ENCODE results near the gene DCAF10. TPM values are rescaled to one million over a fixed set of nuclear protein-coding genes. Genes with fewer than 3 reads are reported as not detected.

DCAF10 gene
- total and polyA plus RNA-seq, 2 donors from 2014 or later, result 10.6 to 28.5 TPM

DNA sequence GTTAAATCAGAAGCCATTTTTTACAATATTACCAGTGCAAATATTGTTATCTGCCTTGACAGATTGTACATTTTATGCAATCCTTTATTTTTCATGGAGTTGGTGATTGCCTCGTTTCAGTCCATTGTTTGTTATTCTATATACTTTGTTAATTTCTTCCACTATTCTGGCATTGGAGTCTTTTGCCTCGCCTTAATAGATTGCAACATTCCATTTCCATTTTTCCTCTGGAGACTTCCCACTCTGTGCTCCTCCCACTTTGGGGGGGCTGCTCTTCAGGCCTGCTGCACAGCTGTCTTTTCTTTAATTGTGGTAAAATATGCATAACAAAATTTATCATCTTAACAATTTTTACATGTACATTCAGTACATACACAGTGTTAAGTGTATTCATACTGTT is 4.4 kb upstream of the DCAF10 start:
- H3K27ac ChIP-seq (ENCODE audit: low read depth in 2 of 2, low read length in 2 of 2), result no peak overlapping the region
- H3K4me1 ChIP-seq (ENCODE audit: control insufficient read depth in 2 of 3, insufficient read depth in 2 of 3, low read depth in 1 of 3, low read length in 3 of 3), result peaks cover 0 to 4% (median 0%) of the 10 kb centered on the region in 3 donors
- DNase-seq, result no peak
- TF ChIP-seq, protein P1, sequence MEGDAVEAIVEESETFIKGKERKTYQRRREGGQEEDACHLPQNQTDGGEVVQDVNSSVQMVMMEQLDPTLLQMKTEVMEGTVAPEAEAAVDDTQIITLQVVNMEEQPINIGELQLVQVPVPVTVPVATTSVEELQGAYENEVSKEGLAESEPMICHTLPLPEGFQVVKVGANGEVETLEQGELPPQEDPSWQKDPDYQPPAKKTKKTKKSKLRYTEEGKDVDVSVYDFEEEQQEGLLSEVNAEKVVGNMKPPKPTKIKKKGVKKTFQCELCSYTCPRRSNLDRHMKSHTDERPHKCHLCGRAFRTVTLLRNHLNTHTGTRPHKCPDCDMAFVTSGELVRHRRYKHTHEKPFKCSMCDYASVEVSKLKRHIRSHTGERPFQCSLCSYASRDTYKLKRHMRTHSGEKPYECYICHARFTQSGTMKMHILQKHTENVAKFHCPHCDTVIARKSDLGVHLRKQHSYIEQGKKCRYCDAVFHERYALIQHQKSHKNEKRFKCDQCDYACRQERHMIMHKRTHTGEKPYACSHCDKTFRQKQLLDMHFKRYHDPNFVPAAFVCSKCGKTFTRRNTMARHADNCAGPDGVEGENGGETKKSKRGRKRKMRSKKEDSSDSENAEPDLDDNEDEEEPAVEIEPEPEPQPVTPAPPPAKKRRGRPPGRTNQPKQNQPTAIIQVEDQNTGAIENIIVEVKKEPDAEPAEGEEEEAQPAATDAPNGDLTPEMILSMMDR (IDR thresholded peaks at IDR 0.05; ENCODE audit: borderline replicate concordance, extremely low read depth, insufficient read depth), result no peak
- H3K36me3 ChIP-seq (ENCODE audit: control insufficient read depth in 2 of 3, insufficient read depth in 3 of 3, low read length in 3 of 3), result no peaks in the 10 kb centered on the region
- FAIRE-seq, result no peak
- no peaks in the 10 kb centered on the region for H3K9me3 ChIP-seq (ENCODE audit: control insufficient read depth in 2 of 3, insufficient read depth in 1 of 3, low read length in 3 of 3)
- intact Hi-C loops (cut with DNase I), result no loop called here
- H3K27me3 ChIP-seq (ENCODE audit: control insufficient read depth, insufficient read depth, low read length), result no peaks in the 10 kb centered on the region
- H3K9ac ChIP-seq (ENCODE audit: low read length in 3 of 3), result no peak overlapping the region
- H3K4me3 ChIP-seq (ENCODE audit: low read length in 3 of 3), result no peak overlapping the region

DNA sequence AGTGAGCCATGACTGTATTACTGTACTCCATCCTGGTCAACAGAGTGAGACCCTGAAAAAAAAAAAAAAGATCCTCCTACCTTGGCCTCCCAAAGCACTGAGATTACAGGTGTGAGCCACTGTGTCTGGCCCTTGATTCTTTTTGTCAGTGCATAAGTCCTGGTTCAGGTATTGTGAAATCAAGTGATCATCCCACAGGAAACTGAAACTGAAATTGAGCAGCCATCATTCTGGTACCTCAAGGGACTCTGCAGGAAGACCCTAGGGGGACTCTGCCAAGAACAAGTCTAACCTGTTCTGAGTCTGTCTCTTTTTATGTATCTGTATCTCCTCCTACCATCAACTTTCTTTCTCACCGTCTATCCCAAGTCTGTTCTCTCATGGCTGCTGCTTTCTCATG is 1.9 kb upstream of the DCAF10 start:
- no peak overlapping the region for H3K4me3 ChIP-seq (ENCODE audit: low read length in 3 of 3)
- peaks cover 0 to 12% (median 4%) of the 10 kb centered on the region in 3 donors for H3K4me1 ChIP-seq (ENCODE audit: control insufficient read depth in 2 of 3, insufficient read depth in 2 of 3, low read depth in 1 of 3, low read length in 3 of 3)
- H3K27ac ChIP-seq (ENCODE audit: low read depth in 2 of 2, low read length in 2 of 2), result no peak overlapping the region
- TF ChIP-seq, protein P1 (IDR thresholded peaks at IDR 0.05; ENCODE audit: borderline replicate concordance, extremely low read depth, insufficient read depth), result no peak
- DNase-seq (no peak), FAIRE-seq (no peak)
- H3K36me3 ChIP-seq (ENCODE audit: control insufficient read depth in 2 of 3, insufficient read depth in 3 of 3, low read length in 3 of 3), result no peaks in the 10 kb centered on the region
- H3K9ac ChIP-seq (ENCODE audit: low read length in 3 of 3), result no peak overlapping the region
- intact Hi-C loops (cut with DNase I), result no loop called here
- H3K27me3 ChIP-seq (ENCODE audit: control insufficient read depth, insufficient read depth, low read length), result no peaks in the 10 kb centered on the region
- H3K9me3 ChIP-seq (ENCODE audit: control insufficient read depth in 2 of 3, insufficient read depth in 1 of 3, low read length in 3 of 3), result no peaks in the 10 kb centered on the region

DNA sequence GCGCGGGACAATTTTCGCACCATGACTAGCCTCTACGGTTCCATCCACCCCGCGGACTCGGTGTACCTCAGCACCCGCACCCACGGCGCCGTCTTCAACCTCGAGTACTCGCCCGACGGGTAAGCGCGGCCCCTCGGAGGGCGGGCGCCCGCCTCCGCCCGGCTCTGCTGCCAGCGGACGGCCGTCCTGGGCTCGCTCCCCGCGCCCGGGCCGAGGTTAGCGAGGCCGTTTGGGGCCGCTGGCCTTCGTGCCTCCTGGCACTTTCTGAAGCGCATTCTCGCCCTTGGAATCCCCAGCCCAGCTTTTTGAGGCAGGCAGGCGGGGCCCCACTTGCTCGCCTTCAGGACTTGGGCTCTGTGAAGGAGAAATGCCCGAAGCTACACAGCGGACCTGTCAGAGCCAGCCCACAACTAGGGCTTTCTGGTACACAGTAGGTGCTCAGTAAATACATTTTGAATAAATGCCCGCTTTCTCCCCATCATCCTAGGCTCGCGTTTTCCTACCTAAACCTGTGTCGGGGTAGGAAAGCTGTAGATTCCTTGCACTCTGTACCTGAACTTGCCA is 772 bp downstream of the DCAF10 start:
- Histone ChIP-seq H3K36me3 (ENCODE audit: control insufficient read depth in 2 of 3, insufficient read depth in 3 of 3, low read length in 3 of 3) (no peaks in the 10 kb centered on the region), H3K4me3 (ENCODE audit: low read length in 3 of 3) (peak overlapping the region; percentile 64 to 94 (median 90)), H3K9ac (ENCODE audit: low read length in 3 of 3) (peak overlapping the region; percentile 37 to 85 (median 81)), H3K4me1 (ENCODE audit: control insufficient read depth in 2 of 3, insufficient read depth in 2 of 3, low read depth in 1 of 3, low read length in 3 of 3) (peaks cover 0 to 12% (median 4%) of the 10 kb centered on the region in 3 donors), H3K27me3 (ENCODE audit: control insufficient read depth, insufficient read depth, low read length) (no peaks in the 10 kb centered on the region), H3K9me3 (ENCODE audit: control insufficient read depth in 2 of 3, insufficient read depth in 1 of 3, low read length in 3 of 3) (no peaks in the 10 kb centered on the region), H3K27ac (ENCODE audit: low read depth in 2 of 2, low read length in 2 of 2) (peak overlapping the region; percentile 82 to 88)
- DNase-seq, result peak in 4 of 5 donors; percentile 31 to 78 (median 46)
- no peak for FAIRE-seq
- TF ChIP-seq, protein P1 (IDR thresholded peaks at IDR 0.05; ENCODE audit: borderline replicate concordance, extremely low read depth, insufficient read depth), result no peak
- intact Hi-C loops (cut with DNase I), result no loop called here

All from kidney (tissue), 14 donors.